ENCODE measurements around the gene PPP1CC. TPM values are rescaled to one million over a fixed set of nuclear protein-coding genes. Genes with fewer than 3 reads are reported as not detected.
A peak's percentile ranks its signal among the peaks of the same experiment; 100 is the strongest.

The PPP1CC gene
- total RNA-seq, 1 donor from 2014 or later = 137 TPM

GRCh38 chr12:110742096-110742717, 484 bp downstream of the PPP1CC start:
- H3K27me3 Mint-ChIP-seq (ENCODE audit: unreplicated experiment) = peaks cover 17% of the 10 kb centered on the region
- peak; percentile 73 for DNase-seq
- H3K36me3 Mint-ChIP-seq (ENCODE audit: unreplicated experiment) = peaks cover 6% of the 10 kb centered on the region
- peak overlapping the region; percentile 92 for H3K27ac Mint-ChIP-seq (ENCODE audit: unreplicated experiment)
- H3K9me3 Mint-ChIP-seq (ENCODE audit: unreplicated experiment) = peaks cover 11% of the 10 kb centered on the region
- peaks cover 34% of the 10 kb centered on the region for H3K4me1 Mint-ChIP-seq (ENCODE audit: low read depth, unreplicated experiment)
- peak overlapping the region; percentile 93 for H3K4me3 Mint-ChIP-seq (ENCODE audit: unreplicated experiment)
- no peak for TF ChIP-seq CTCF (IDR thresholded peaks at IDR 0.05; ENCODE audit: partially characterized antibody, unreplicated experiment)

- Mint-ChIP-seq H3K27me3 (ENCODE audit: unreplicated experiment) (peaks cover 17% of the 10 kb centered on the region), H3K9me3 (ENCODE audit: unreplicated experiment) (peaks cover 11% of the 10 kb centered on the region), H3K36me3 (ENCODE audit: unreplicated experiment) (peaks cover 4% of the 10 kb centered on the region), H3K4me1 (ENCODE audit: low read depth, unreplicated experiment) (peaks cover 34% of the 10 kb centered on the region), H3K27ac (ENCODE audit: unreplicated experiment) (peak overlapping the region; percentile 92), H3K4me3 (ENCODE audit: unreplicated experiment) (peak overlapping the region; percentile 93)
- no peak for TF ChIP-seq CTCF (IDR thresholded peaks at IDR 0.05; ENCODE audit: partially characterized antibody, unreplicated experiment)
- DNase-seq = no peak
These were observed 1.2 kb downstream of the PPP1CC start for GRCh38 chr12:110741341-110742095.

- H3K27ac Mint-ChIP-seq (ENCODE audit: unreplicated experiment) = no peak overlapping the region
- H3K36me3 Mint-ChIP-seq (ENCODE audit: unreplicated experiment) = no peaks in the 10 kb centered on the region
- TF ChIP-seq CTCF (IDR thresholded peaks at IDR 0.05; ENCODE audit: partially characterized antibody, unreplicated experiment) = no peak
- DNase-seq = no peak
- peaks cover 11% of the 10 kb centered on the region for H3K9me3 Mint-ChIP-seq (ENCODE audit: unreplicated experiment)
- peaks cover 30% of the 10 kb centered on the region for H3K4me1 Mint-ChIP-seq (ENCODE audit: low read depth, unreplicated experiment)
- H3K4me3 Mint-ChIP-seq (ENCODE audit: unreplicated experiment) = peak overlapping the region; percentile 93
- H3K27me3 Mint-ChIP-seq (ENCODE audit: unreplicated experiment) = peaks cover 17% of the 10 kb centered on the region
These were observed 2.8 kb downstream of the PPP1CC start for GRCh38 chr12:110739894-110740293.

GRCh38 chr12:110739488-110739887, 3.2 kb downstream of the PPP1CC start:
- no peak overlapping the region for H3K27ac Mint-ChIP-seq (ENCODE audit: unreplicated experiment)

More at GRCh38 chr12:110739488-110739887, 3.2 kb downstream of the PPP1CC start:
- Mint-ChIP-seq H3K9me3 (ENCODE audit: unreplicated experiment) (peaks cover 11% of the 10 kb centered on the region), H3K4me3 (ENCODE audit: unreplicated experiment) (peak overlapping the region; percentile 93), H3K27me3 (ENCODE audit: unreplicated experiment) (peaks cover 17% of the 10 kb centered on the region), H3K4me1 (ENCODE audit: low read depth, unreplicated experiment) (peaks cover 30% of the 10 kb centered on the region), H3K36me3 (ENCODE audit: unreplicated experiment) (no peaks in the 10 kb centered on the region)
- no peak for TF ChIP-seq CTCF (IDR thresholded peaks at IDR 0.05; ENCODE audit: partially characterized antibody, unreplicated experiment)
- DNase-seq = no peak
